ENCODE results near the gene DNASE2.
A peak's percentile ranks its signal among the peaks of the same experiment; 100 is the strongest.
"Not testable (repeated sequence)": the region's sequence is repeated elsewhere in the genome, so short reads cannot be mapped to it uniquely, and the experiment has no call there.

The DNASE2 gene

GRCh38 chr19:12864721-12865715, 16.2 kb downstream of the DNASE2 start:
- no peak for DNase-seq (ENCODE audit: low read depth in 2 of 2)

GRCh38 chr19:12864143-12864542, 17.1 kb downstream of the DNASE2 start:
- DNase-seq (ENCODE audit: low read depth in 2 of 2): no peak

- no peak for DNase-seq (ENCODE audit: low read depth in 2 of 2)
These were observed 21.7 kb downstream of the DNASE2 start for GRCh38 chr19:12859546-12859945.

- no peak for DNase-seq (ENCODE audit: low read depth in 2 of 2)
These were observed 23.0 kb downstream of the DNASE2 start for GRCh38 chr19:12858041-12858928.

GRCh38 chr19:12856653-12857052, 24.6 kb downstream of the DNASE2 start:
- no peak for DNase-seq (ENCODE audit: low read depth in 2 of 2)

- peak; percentile 80 to 81 for DNase-seq (ENCODE audit: low read depth in 2 of 2)
These were observed 33.8 kb downstream of the DNASE2 start for GRCh38 chr19:12847159-12848139.

GRCh38 chr19:12846613-12847012, 34.6 kb downstream of the DNASE2 start:
- DNase-seq (ENCODE audit: low read depth in 2 of 2): not testable (repeated sequence)

- no peak for DNase-seq (ENCODE audit: low read depth in 2 of 2)
These were observed 37.1 kb downstream of the DNASE2 start for GRCh38 chr19:12843999-12844732.

GRCh38 chr19:12843328-12843727, 37.9 kb downstream of the DNASE2 start:
- no peak for DNase-seq (ENCODE audit: low read depth in 2 of 2)

- no peak for DNase-seq (ENCODE audit: low read depth in 2 of 2)
These were observed 38.7 kb downstream of the DNASE2 start for GRCh38 chr19:12842511-12842910.

- no peak for DNase-seq (ENCODE audit: low read depth in 2 of 2)
These were observed 40.2 kb downstream of the DNASE2 start for GRCh38 chr19:12841094-12841493.

GRCh38 chr19:12840091-12841079, 40.9 kb downstream of the DNASE2 start:
- DNase-seq (ENCODE audit: low read depth in 2 of 2): peak in 1 of 2 donors; percentile 49

GRCh38 chr19:12838886-12839756, 42.1 kb downstream of the DNASE2 start:
- no peak for DNase-seq (ENCODE audit: low read depth in 2 of 2)

- peak in 1 of 2 donors; percentile 36 for DNase-seq (ENCODE audit: low read depth in 2 of 2)
These were observed 42.9 kb downstream of the DNASE2 start, which contains the start of gene MAST1 for GRCh38 chr19:12838182-12838885. MAST1 (plus strand) TSS chr19:12838515; CDS start chr19:12838573, 58 bp downstream.

- DNase-seq (ENCODE audit: low read depth in 2 of 2): no peak
These were observed 44.0 kb downstream of the DNASE2 start for GRCh38 chr19:12837225-12837624.

GRCh38 chr19:12836529-12836863, 44.8 kb downstream of the DNASE2 start:
- DNase-seq (ENCODE audit: low read depth in 2 of 2): no peak

- DNase-seq (ENCODE audit: low read depth in 2 of 2): no peak
These were observed 46.1 kb downstream of the DNASE2 start for GRCh38 chr19:12834976-12835757.

Measured in stimulated activated CD8-positive, alpha-beta memory T cell treated with anti-CD3 and anti-CD28 coated beads, Interleukin-15, amount 100 ng/mL, for 48 hours (primary cell).